Neural progenitor cell (in vitro differentiated cells): ENCODE measurements around the gene TRIM42. TPM values are rescaled to one million over a fixed set of nuclear protein-coding genes. Genes with fewer than 3 reads are reported as not detected.

Experiments
- DNase-seq: peaks from one replicate; pipeline ENCODE4 v3.0.0-alpha.2; 2016; ENCODE audit warnings: low spot score
- H2AFZ ChIP-seq: fragments of 200-600 bp; sonication (generic); replicated peaks from 2 replicates; pipeline ENCODE4 v1.6.1; 2016; ENCODE audit warnings: antibody characterized with exemption
- H3F3A ChIP-seq: fragments of 200-600 bp; sonication (generic); 2 replicates; pipeline ENCODE4 v1.6.1; 2016; ENCODE audit warnings: antibody characterized with exemption, low read depth
- H3K27ac ChIP-seq: fragments of 200-600 bp; sonication (generic); 2 replicates; pipeline ENCODE4 v1.5.1; 2016; ENCODE audit warnings: mild to moderate bottlenecking
- H3K27me3 ChIP-seq: fragments of 200-600 bp; sonication (generic); 2 replicates; pipeline ENCODE4 v1.6.1; 2016; ENCODE audit warnings: mild to moderate bottlenecking, moderate library complexity
- H3K36me3 ChIP-seq: fragments of 200-600 bp; sonication (generic); 2 replicates; pipeline ENCODE4 v1.5.1; 2016
- H3K4me1 ChIP-seq: fragments of 200-600 bp; sonication (generic); 2 replicates; pipeline ENCODE4 v1.6.1; 2016; ENCODE audit warnings: mixed run types
- H3K4me2 ChIP-seq: fragments of 200-600 bp; sonication (generic); 2 replicates; pipeline ENCODE4 v1.6.1; 2016
- H3K4me3 ChIP-seq: fragments of 200-600 bp; sonication (generic); 2 replicates; pipeline ENCODE4 v1.5.1; 2016
- H3K79me2 ChIP-seq: fragments of 200-600 bp; sonication (generic); 2 replicates; pipeline ENCODE4 v1.6.1; 2016; ENCODE audit warnings: low read depth
- H3K9ac ChIP-seq: fragments of 200-600 bp; sonication (generic); 2 replicates; pipeline ENCODE4 v1.6.1; 2016
- H3K9me3 ChIP-seq: fragments of 200-600 bp; sonication (generic); 2 replicates; pipeline ENCODE4 v1.5.1; 2016; ENCODE audit warnings: low read depth
- H4K20me1 ChIP-seq: fragments of 200-600 bp; sonication (generic); 2 replicates; pipeline ENCODE4 v1.6.1; 2016; ENCODE audit warnings: low read depth
- H3K27ac Mint-ChIP-seq: 3 replicates; pipeline ENCODE4 v1.8.0; 2021; ENCODE audit warnings: mixed read lengths
- H3K27me3 Mint-ChIP-seq: 2 replicates; pipeline ENCODE4 v1.8.0; 2022; ENCODE audit warnings: low read depth, mild to moderate bottlenecking, inconsistent platforms, moderate library complexity, mixed read lengths; ENCODE audit not compliant: insufficient read depth
- H3K36me3 Mint-ChIP-seq: 3 replicates; pipeline ENCODE4 v1.8.0; 2021; ENCODE audit warnings: mixed read lengths
- H3K4me1 Mint-ChIP-seq: 3 replicates; pipeline ENCODE4 v1.8.0; 2021; ENCODE audit warnings: mixed read lengths
- H3K4me3 Mint-ChIP-seq: 3 replicates; pipeline ENCODE4 v1.8.0; 2021; ENCODE audit warnings: mild to moderate bottlenecking, moderate library complexity, mixed read lengths
- H3K9me3 Mint-ChIP-seq: 3 replicates; pipeline ENCODE4 v1.8.0; 2020; ENCODE audit warnings: mixed read lengths
- EZH2 ChIP-seq: fragments of 200-600 bp; sonication (generic); IDR thresholded peaks from 2 replicates; pipeline ENCODE4 v1.6.1; 2017; ENCODE audit warnings: antibody characterized with exemption, mild to moderate bottlenecking, moderate library complexity
- EZH2phosphoT487 ChIP-seq: fragments of 200-600 bp; sonication (generic); IDR thresholded peaks from 2 replicates; pipeline ENCODE4 v1.6.1; 2017; ENCODE audit warnings: antibody characterized with exemption
- total RNA-seq: library from RNA; depleted of rRNA; stranded (reverse); fragments of >200 nt; gene quantifications from 2 replicates; pipeline ENCODE4 v1.2.3, GENCODE V29; 2015; ENCODE audit warnings: low replicate concordance
- TF ChIP-seq, protein P1 (sequence below): fragments of 200-600 bp; sonication (generic); IDR thresholded peaks from 2 replicates; pipeline ENCODE4 v1.5.1; 2017; ENCODE audit warnings: antibody characterized with exemption, mild to moderate bottlenecking

TRIM42 gene
- total RNA-seq, 1 donor from 2014 or later: not detected

DNA sequence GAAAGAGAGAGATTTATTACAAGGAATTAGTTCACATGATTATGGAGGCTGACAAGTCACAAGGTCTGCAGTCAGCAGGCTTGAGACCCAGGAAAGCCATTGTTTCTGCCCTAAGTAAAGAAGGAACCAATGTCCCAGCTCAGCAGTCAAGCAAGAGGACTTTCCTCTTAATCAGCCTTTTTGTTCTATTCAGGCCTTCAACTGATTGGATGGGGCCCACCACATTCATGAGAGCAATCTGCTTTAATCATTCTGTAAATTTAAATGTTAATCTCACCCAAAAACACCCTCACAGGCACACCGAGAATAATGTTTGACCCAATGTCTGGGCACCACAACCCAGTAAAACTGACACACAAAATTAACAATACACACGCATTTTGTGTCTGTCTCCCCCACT is 64.3 kb downstream of the TRIM42 start:
- no peak for DNase-seq
- H3K4me3 ChIP-seq: no peak overlapping the region
- H3K9me3 ChIP-seq: no peaks in the 10 kb centered on the region
- H3F3A ChIP-seq: no peaks in the 10 kb centered on the region
- H3K36me3 Mint-ChIP-seq: no peaks in the 10 kb centered on the region
- no peaks in the 10 kb centered on the region for H3K4me1 Mint-ChIP-seq
- no peaks in the 10 kb centered on the region for H3K79me2 ChIP-seq
- no peak overlapping the region for H2AFZ ChIP-seq
- H3K9ac ChIP-seq: no peak overlapping the region
- H3K36me3 ChIP-seq: no peaks in the 10 kb centered on the region
- H3K4me3 Mint-ChIP-seq: no peak overlapping the region
- H3K27ac Mint-ChIP-seq: no peak overlapping the region
- H3K4me1 ChIP-seq: no peaks in the 10 kb centered on the region
- H3K27ac ChIP-seq: no peak overlapping the region
- no peak overlapping the region for H3K4me2 ChIP-seq
- no peaks in the 10 kb centered on the region for H3K9me3 Mint-ChIP-seq
- TF ChIP-seq EZH2phosphoT487: no peak
- TF ChIP-seq, protein P1, sequence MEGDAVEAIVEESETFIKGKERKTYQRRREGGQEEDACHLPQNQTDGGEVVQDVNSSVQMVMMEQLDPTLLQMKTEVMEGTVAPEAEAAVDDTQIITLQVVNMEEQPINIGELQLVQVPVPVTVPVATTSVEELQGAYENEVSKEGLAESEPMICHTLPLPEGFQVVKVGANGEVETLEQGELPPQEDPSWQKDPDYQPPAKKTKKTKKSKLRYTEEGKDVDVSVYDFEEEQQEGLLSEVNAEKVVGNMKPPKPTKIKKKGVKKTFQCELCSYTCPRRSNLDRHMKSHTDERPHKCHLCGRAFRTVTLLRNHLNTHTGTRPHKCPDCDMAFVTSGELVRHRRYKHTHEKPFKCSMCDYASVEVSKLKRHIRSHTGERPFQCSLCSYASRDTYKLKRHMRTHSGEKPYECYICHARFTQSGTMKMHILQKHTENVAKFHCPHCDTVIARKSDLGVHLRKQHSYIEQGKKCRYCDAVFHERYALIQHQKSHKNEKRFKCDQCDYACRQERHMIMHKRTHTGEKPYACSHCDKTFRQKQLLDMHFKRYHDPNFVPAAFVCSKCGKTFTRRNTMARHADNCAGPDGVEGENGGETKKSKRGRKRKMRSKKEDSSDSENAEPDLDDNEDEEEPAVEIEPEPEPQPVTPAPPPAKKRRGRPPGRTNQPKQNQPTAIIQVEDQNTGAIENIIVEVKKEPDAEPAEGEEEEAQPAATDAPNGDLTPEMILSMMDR: no peak
- H3K27me3 Mint-ChIP-seq: peaks cover 3% of the 10 kb centered on the region
- H3K27me3 ChIP-seq: no peaks in the 10 kb centered on the region
- H4K20me1 ChIP-seq: no peaks in the 10 kb centered on the region

DNA sequence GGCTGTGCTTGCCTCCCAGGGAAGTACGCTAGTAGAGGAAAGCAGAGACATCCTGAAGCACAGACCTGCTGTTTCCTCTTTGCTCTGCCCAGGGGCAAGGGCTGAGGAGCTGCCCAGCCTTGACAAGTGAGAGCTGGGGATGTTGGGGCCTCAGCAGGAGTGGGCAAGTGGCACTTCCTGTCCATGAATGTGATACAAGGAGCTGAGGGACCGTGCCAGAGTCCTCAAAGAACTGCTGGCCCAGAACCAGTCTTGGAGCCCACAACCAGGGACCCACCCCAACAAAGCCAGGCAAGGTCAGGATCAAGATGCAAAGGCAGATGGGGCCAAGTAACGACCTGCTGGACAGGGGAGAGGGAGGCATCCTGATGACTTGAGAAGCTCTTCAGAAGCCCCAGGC is 70.3 kb downstream of the TRIM42 start:
- H3K4me1 Mint-ChIP-seq: no peaks in the 10 kb centered on the region
- no peak overlapping the region for H3K4me3 Mint-ChIP-seq
- no peak overlapping the region for H3K9ac ChIP-seq
- no peaks in the 10 kb centered on the region for H3F3A ChIP-seq
- no peak overlapping the region for H2AFZ ChIP-seq
- H3K27me3 Mint-ChIP-seq: peaks cover 8% of the 10 kb centered on the region
- no peak for DNase-seq
- H3K4me1 ChIP-seq: no peaks in the 10 kb centered on the region
- no peaks in the 10 kb centered on the region for H3K9me3 ChIP-seq
- TF ChIP-seq EZH2phosphoT487 (no peak), EZH2 (no peak)
- TF ChIP-seq, protein P1: no peak
- no peaks in the 10 kb centered on the region for H3K79me2 ChIP-seq
- no peak overlapping the region for H3K27ac Mint-ChIP-seq
- no peaks in the 10 kb centered on the region for H3K9me3 Mint-ChIP-seq
- H3K36me3 Mint-ChIP-seq: no peaks in the 10 kb centered on the region
- H3K36me3 ChIP-seq: no peaks in the 10 kb centered on the region
- no peaks in the 10 kb centered on the region for H3K27me3 ChIP-seq
- no peak overlapping the region for H3K27ac ChIP-seq
- H3K4me3 ChIP-seq: no peak overlapping the region
- no peaks in the 10 kb centered on the region for H4K20me1 ChIP-seq
- no peak overlapping the region for H3K4me2 ChIP-seq

DNA sequence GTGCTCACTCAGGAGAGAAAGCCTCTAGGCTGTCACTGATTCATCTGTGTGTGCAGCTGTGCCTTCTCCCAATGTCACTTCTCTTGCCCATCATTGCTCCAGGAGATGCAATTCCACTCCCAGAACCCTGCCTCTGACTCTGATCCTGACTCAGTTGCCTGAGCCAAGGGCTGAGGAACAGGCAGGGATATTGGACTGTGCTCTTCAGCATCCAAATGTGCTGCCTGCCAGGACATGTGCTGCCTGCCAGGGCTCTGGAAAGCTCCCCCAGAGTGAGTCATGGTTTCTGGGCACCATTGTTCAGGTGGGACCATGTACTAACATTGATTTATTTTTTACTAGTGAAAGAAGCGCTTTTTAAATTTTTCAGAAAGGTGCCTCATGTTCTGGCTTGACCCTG is 71.0 kb downstream of the TRIM42 start:
- Mint-ChIP-seq H3K4me1 (no peaks in the 10 kb centered on the region), H3K9me3 (no peaks in the 10 kb centered on the region), H3K4me3 (no peak overlapping the region), H3K27ac (no peak overlapping the region), H3K27me3 (peaks cover 10% of the 10 kb centered on the region), H3K36me3 (no peaks in the 10 kb centered on the region)
- H3K9ac ChIP-seq: no peak overlapping the region
- no peak for DNase-seq
- H3K9me3 ChIP-seq: no peaks in the 10 kb centered on the region
- H3K4me2 ChIP-seq: no peak overlapping the region
- no peaks in the 10 kb centered on the region for H4K20me1 ChIP-seq
- H3K27ac ChIP-seq: no peak overlapping the region
- H3K4me1 ChIP-seq: no peaks in the 10 kb centered on the region
- H2AFZ ChIP-seq: no peak overlapping the region
- H3K79me2 ChIP-seq: no peaks in the 10 kb centered on the region
- no peaks in the 10 kb centered on the region for H3K27me3 ChIP-seq
- TF ChIP-seq EZH2 (no peak), EZH2phosphoT487 (no peak)
- TF ChIP-seq, protein P1: no peak
- H3K36me3 ChIP-seq: no peaks in the 10 kb centered on the region
- no peaks in the 10 kb centered on the region for H3F3A ChIP-seq
- no peak overlapping the region for H3K4me3 ChIP-seq
